Activated naive CD8-positive, alpha-beta T cell treated with anti-CD3 and anti-CD28 coated beads for 36 hours (primary cell): ENCODE data around the gene CSF2. TPM values are rescaled to one million over a fixed set of nuclear protein-coding genes. Genes with fewer than 3 reads are reported as not detected.
A peak's percentile ranks its signal among the peaks of the same experiment; 100 is the strongest.
"Not testable (repeated sequence)": the region's sequence is repeated elsewhere in the genome, so short reads cannot be mapped to it uniquely, and the experiment has no call there.

Experiments used
- DNase-seq: peaks from one replicate; pipeline ENCODE4 v3.0.0; 2021
- H3K27ac Mint-ChIP-seq: one replicate; pipeline ENCODE4 v1.8.0; 2022; ENCODE audit warnings: mild to moderate bottlenecking, moderate library complexity, mixed read lengths
- H3K27me3 Mint-ChIP-seq: one replicate; pipeline ENCODE4 v1.8.0; 2022; ENCODE audit warnings: mild to moderate bottlenecking, mixed read lengths
- H3K36me3 Mint-ChIP-seq: one replicate; pipeline ENCODE4 v1.8.0; 2021; ENCODE audit warnings: mild to moderate bottlenecking, mixed read lengths
- H3K4me1 Mint-ChIP-seq: one replicate; pipeline ENCODE4 v1.8.0; 2021; ENCODE audit warnings: mixed read lengths
- H3K4me3 Mint-ChIP-seq: one replicate; pipeline ENCODE4 v1.8.0; 2022; ENCODE audit warnings: mild to moderate bottlenecking, moderate library complexity, mixed read lengths
- H3K9me3 Mint-ChIP-seq: one replicate; pipeline ENCODE4 v1.8.0; 2022; ENCODE audit warnings: mixed read lengths
- total RNA-seq, 2 experiments: library from RNA; stranded (reverse); gene quantifications; one replicate each; pipeline ENCODE4 v1.2.3, GENCODE V29; 2021

Gene CSF2
- total RNA-seq, 2 experiments from 2014 or later = 103 to 107 TPM

DNA sequence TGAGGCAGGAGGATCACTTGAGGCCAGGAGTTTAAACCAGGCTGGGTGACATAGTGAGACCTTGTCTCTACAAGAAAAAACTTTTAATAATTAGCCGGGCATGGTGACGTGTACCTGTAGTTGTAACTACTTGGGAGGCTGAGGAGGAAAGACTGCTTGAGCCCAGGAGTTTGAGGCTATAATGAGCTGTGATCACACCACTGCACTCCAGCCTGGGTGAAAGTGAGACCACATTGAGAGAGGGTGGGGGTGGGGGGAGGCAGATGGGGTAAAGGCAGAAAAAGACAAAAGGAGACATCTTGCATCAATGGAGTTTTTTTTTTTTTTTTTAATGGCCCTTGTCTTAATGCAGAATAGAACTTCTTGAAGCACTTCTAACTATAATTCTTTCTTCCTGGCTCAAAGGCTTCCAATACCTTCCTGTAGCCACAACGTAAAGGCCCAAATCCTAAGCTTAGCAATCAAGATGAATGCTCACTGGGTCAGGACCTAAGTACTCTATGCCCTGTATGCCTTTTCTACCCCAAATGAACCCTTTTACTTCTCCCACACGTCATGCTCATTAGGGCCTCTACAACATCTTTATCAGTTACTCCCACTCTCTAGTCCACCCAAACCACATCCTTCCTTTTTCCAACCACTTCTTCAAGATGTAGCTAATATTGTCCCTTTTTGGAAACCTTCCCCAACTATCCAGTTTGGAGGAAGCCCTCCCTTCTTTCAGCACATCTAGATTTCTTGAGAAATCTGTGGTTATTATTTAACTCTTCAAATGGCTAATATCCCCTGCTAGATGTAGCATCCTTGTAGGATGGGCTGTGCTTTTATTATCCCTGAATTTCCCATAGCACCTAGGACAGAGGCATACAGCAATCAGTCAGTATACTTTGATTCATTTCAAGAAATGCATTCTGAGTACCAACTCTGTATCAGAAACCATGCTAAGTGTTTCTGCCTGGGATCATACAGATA lies 40.8 kb downstream of the CSF2 start:
- Mint-ChIP-seq H3K4me3 (no peak overlapping the region), H3K4me1 (peaks cover 57% of the 10 kb centered on the region), H3K27ac (peak overlapping the region; percentile 68), H3K36me3 (peaks cover 18% of the 10 kb centered on the region), H3K27me3 (no peaks in the 10 kb centered on the region), H3K9me3 (peaks cover 18% of the 10 kb centered on the region)
- DNase-seq = no peak

DNA sequence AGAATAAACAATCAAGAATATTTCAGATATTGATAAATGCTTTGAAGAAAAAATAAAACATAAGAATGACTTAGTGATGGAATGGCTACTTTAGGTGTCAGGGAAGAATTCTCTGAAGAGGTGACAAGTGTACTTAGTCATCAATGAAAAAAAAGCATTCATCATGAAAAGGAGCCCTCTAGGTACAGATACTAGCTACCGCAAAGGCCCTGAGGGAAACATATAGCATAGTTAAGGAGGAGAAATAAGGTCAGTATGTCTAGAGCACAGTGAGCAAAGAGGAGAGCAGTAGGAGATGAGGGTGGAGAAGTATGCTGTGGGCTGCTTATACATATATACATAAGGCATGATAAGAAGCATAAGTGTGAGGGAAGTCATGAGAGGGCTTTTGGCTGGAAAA lies 41.8 kb downstream of the CSF2 start:
- no peak for DNase-seq
- peaks cover 15% of the 10 kb centered on the region for H3K9me3 Mint-ChIP-seq
- H3K27ac Mint-ChIP-seq = peak overlapping the region; percentile 14
- no peaks in the 10 kb centered on the region for H3K27me3 Mint-ChIP-seq
- peaks cover 18% of the 10 kb centered on the region for H3K36me3 Mint-ChIP-seq
- H3K4me1 Mint-ChIP-seq = peaks cover 50% of the 10 kb centered on the region
- no peak overlapping the region for H3K4me3 Mint-ChIP-seq

DNA sequence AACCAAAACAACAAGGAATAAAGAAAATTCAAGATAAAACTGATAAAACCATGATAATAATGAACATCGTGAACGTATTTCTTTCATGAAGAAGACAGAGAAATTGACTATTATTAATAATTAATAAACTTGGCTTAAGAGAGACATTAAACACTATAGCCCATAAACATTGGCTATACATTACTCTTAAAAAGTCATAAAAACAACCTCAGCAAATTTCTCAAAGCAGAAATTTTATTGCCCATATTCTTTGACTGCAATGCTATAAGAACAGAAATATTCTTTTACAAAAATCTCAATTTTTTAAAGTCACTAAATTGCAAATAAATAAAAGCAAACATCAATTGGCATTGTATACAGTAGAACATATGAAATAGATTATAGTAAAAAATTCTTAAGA lies 42.5 kb downstream of the CSF2 start:
- Mint-ChIP-seq H3K9me3 (peaks cover 15% of the 10 kb centered on the region), H3K27ac (no peak overlapping the region), H3K27me3 (no peaks in the 10 kb centered on the region), H3K4me3 (no peak overlapping the region), H3K36me3 (peaks cover 18% of the 10 kb centered on the region), H3K4me1 (peaks cover 43% of the 10 kb centered on the region)
- no peak for DNase-seq

DNA sequence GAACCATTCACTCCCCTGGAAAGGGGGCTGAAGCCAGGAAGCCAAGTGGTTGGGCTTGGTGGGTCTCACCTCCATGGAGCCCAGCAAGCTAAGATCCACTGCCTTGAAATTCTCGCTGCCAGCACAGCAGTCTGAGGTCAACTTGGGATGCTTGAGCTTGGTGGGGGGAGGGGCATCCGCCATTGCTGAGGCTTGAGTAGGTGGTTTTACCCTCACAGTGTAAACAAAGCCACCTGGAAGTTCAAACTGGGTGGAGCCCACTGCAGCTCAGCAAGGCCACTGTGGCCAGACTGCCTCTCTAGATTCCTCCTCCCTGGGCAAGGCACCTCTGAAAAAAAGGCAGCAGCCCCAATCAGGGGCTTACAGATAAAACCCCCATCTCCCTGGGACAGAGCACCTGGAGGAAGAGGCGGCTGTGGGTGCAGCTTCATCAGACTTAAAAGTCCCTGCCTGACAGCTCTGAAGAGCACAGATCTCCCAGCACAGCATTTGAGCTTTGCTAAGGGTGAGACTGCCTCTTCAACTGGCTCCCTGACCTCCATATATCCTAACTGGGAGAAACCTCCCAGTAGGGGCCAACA lies 43.4 kb downstream of the CSF2 start:
- H3K9me3 Mint-ChIP-seq = peaks cover 17% of the 10 kb centered on the region
- peaks cover 34% of the 10 kb centered on the region for H3K4me1 Mint-ChIP-seq
- not testable (repeated sequence) for H3K27ac Mint-ChIP-seq, H3K4me3 Mint-ChIP-seq, DNase-seq, H3K27me3 Mint-ChIP-seq
- H3K36me3 Mint-ChIP-seq = peaks cover 18% of the 10 kb centered on the region

DNA sequence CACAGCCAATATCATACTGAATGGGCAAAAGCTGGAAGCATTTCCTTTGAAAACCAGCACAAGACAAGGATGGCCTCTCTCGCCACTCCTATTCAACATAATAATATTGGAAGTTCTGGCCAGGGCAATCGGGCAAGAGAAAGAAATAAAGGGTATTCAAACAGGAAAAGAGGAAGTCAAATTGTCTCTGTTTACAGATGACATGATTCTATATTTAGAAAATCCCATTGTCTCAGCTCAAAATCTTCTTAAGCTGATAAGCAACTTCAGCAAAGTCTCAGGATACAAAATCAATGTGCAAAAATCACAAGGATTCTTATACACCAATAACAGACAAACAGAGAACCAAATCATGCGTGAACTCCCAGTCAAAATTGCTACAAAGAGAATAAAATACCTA lies 47.1 kb downstream of the CSF2 start:
- peaks cover 26% of the 10 kb centered on the region for H3K9me3 Mint-ChIP-seq
- not testable (repeated sequence) for DNase-seq, H3K27me3 Mint-ChIP-seq, H3K4me3 Mint-ChIP-seq, H3K27ac Mint-ChIP-seq, H3K36me3 Mint-ChIP-seq
- peaks cover 11% of the 10 kb centered on the region for H3K4me1 Mint-ChIP-seq

DNA sequence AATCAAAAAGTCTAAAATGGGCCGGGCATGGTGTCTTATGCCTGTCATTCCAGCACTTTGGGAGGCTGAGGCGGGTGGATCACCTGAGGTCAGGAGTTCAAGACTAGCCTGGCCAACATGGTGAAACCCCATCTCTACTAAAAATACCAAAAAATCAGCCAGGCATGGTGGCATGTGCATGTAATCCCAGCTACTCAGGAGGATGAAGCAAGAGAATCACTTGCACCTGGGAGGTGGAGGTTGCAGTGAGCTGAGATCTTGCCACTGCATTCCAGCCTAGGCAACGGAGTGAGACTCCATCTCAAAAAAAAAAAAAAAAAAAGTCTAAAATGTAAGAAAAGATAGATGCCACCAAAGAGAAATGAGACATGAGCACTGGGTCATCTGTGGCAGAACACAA lies 49.4 kb downstream of the CSF2 start:
- Mint-ChIP-seq H3K36me3 (peaks cover 10% of the 10 kb centered on the region), H3K4me1 (peaks cover 13% of the 10 kb centered on the region), H3K27me3 (peaks cover 14% of the 10 kb centered on the region), H3K9me3 (peaks cover 39% of the 10 kb centered on the region)
- not testable (repeated sequence) for DNase-seq, H3K27ac Mint-ChIP-seq, H3K4me3 Mint-ChIP-seq

DNA sequence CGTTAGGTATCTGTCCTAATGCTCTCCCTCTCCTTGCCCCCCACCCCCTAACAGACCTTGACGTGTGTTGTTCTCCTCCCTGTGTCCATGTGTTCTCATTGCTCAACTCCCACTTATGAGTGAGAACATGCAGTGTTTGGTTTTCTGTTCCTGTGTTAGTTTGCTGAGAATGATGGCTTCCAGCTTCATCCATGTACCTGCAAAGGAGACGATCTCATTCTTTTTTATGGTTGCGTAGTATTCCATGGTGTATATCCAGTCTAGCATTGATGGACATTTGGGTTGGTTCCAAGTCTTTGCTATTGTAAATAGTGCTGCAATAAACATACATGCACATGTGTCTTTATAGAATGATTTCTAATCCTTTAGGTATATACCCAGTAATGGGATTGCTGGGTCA lies 50.0 kb downstream of the CSF2 start:
- H3K9me3 Mint-ChIP-seq = peaks cover 41% of the 10 kb centered on the region
- H3K4me3 Mint-ChIP-seq, DNase-seq, H3K27ac Mint-ChIP-seq: not testable (repeated sequence)
- H3K36me3 Mint-ChIP-seq = peaks cover 12% of the 10 kb centered on the region
- peaks cover 16% of the 10 kb centered on the region for H3K27me3 Mint-ChIP-seq
- H3K4me1 Mint-ChIP-seq = peaks cover 13% of the 10 kb centered on the region

Other genes with a start within 250 kb of the CSF2 start
- gene MEIKIN, start 128.1 kb upstream of the CSF2 start, total RNA-seq = not detected
- 1 to 10 TPM; 4.6 to 5.8 TPM for gene ACSL6, start 62.1 kb upstream of the CSF2 start, total RNA-seq
- gene IL3, start 13.1 kb upstream of the CSF2 start, total RNA-seq = under 1 TPM; 0.20 to 0.49 TPM
- 1 to 10 TPM; 8.1 to 8.7 TPM for gene P4HA2, start 154.1 kb downstream of the CSF2 start, total RNA-seq
- under 1 TPM in 1 of 2 experiments, not detected in 1; 0.31 TPM for gene PDLIM4, start 183.9 kb downstream of the CSF2 start, total RNA-seq
- gene SLC22A4, start 220.6 kb downstream of the CSF2 start, total RNA-seq = 1 to 10 TPM in 1 of 2 experiments, under 1 TPM in 1; 0.95 to 1.3 TPM